Activated naive CD4-positive, alpha-beta T cell treated with Interleukin-2 at 50 U/mL for 16 hours (primary cell): ENCODE measurements around the gene PDZD8.
"Not testable (repeated sequence)": the region's sequence is repeated elsewhere in the genome, so short reads cannot be mapped to it uniquely, and the experiment has no call there.

ENCODE experiments used
- DNase-seq: peaks from one replicate; pipeline ENCODE4 v3.0.0-alpha.2; 2020

Gene PDZD8

DNA sequence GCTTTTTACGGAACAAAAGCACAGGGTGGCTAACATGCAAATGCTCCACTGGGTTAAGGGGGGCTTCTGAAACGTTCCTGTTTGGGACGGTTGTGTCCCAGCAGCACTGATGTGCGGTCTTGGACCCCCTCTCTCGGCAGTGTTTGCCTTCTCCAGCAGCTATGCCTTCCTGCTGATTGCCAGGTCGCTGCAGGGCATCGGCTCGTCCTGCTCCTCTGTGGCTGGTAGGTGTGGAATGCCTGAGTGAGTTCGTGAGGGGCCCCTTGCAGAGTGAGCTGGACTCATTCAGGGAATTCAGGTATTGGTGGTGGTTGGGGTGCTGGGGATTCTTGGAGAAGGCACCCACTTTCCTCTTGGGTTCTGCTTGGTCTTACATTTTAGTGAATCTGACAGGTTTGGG lies 121.3 kb downstream of the PDZD8 start:
- DNase-seq = no peak

DNA sequence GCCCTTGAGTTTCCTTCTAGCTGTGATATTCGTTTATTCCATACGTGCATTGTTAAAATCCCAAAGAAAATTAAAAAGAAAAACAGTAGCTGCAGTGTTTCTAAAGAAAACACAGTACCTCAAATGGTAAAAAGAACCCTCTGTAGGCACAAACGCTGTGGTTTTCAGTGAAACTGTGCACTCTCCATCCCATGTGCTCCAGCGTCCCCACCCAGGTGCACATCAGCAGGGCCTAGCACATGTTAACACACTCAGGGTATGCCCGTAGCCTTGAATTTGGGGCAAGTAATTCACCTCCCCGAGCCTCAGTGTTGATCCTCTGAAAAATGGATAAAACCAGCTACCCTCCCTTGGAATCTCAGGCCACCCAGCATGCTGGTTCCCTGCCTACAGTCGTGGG lies 124.8 kb downstream of the PDZD8 start:
- DNase-seq = no peak

DNA sequence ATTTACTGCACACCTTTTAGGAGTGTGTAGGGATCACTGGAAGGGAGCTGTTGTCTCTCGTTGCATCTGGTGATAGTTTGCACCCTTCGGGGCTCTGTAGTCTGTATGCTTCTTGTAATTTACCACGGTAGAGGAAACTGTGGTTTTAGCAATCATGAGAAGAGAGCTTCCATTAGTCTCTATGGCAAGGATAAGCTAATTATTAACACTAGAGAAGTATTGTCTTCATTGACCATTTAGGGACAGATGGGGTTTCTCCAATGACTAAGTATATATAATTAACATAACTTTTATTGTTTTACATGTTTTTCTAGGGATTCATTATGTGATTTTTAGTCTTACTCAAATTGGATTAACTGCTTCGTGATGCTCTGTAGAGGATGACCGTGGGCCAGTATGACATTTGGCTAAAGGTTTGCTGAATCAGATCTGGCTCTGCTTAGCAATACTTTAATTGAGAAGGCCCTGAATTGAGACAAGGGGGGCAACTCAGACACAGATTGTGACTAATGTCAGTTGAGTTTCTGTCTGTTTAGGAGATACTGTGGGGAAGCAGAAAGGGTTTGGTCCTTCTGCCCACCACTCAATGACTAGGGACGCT lies 125.6 kb downstream of the PDZD8 start:
- DNase-seq = no peak

DNA sequence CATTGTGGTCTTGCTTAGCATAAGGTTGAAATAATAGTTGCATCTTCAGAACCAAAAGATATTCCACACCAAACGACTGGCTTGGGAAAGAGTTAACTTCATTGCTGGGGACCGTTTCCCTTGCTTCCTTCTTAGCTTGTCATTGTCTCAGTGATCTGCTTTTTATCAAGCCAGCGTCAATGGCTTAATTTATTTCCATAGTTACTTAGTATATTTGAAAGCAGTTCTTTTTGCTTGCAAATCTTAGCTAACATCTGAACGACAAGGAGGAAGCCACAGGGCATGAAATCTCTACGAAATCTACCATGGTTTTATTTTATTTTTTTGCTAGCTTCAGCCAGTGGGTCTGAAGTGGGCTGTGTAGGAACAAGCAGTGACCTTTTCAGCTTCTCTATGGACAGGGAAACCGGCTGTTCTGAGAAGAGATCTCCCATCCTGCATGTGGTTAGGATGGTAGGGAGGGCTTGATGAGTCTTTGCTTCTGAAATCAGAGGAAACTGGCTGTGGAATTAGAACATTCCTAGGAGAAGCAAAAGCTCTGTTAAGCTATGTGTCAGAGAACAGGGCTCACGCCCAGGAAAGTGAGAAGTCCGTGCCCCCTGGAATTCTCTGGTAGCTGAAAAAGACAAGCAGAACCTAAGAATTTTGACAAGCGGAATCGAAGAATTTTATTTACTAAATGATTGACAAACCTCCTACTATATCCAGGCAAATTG lies 126.3 kb downstream of the PDZD8 start:
- DNase-seq = no peak

DNA sequence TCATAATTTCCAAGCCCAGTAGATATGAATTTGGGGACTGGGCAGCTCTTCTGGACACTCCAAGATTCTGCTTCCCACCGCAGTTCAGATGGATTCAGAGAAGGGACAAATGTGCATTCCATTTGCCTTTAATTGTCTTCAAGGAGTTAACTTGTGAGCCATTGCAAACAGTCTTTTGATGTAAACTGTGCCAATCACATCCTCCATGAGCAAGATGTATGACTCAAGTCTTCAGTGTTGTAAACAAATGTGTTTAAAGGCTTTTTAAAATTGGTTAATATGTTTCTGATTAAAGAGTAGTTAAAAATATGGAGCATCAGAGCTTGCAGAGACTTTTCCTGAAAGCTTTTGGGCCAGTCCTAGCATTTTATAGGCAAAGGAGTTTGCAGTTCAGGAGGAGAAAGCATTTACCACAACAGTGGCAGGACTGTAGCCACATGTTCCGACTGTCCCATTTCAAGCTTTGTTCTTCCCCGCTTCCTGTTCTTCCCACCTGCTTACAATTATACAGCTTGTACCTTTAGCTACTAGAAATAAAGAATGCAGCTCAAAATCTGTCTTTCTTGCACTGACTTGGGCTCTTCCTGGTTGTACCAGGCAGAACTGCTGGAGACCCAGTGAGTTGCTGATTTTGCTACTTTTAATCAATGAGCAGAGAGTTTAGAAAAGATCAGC lies 128.1 kb downstream of the PDZD8 start:
- no peak for DNase-seq

DNA sequence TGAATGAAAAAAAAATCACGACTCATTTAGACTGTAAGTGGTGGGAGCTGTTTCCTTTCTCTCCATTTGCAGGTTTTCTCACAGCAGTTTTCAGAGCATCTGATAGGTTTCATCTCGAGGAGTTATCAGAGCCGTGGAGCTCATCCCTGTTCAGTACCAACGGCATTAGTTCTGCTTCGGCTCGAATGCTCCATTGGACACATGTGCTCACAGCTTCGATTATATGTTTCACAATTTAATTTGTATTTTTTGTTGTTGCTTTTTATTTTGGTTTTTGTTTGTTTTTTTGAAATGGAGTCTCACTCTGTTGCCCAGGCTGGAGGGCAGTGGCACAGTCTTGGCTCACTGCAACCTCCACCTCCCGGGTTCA lies 132.8 kb downstream of the PDZD8 start:
- DNase-seq = no peak

DNA sequence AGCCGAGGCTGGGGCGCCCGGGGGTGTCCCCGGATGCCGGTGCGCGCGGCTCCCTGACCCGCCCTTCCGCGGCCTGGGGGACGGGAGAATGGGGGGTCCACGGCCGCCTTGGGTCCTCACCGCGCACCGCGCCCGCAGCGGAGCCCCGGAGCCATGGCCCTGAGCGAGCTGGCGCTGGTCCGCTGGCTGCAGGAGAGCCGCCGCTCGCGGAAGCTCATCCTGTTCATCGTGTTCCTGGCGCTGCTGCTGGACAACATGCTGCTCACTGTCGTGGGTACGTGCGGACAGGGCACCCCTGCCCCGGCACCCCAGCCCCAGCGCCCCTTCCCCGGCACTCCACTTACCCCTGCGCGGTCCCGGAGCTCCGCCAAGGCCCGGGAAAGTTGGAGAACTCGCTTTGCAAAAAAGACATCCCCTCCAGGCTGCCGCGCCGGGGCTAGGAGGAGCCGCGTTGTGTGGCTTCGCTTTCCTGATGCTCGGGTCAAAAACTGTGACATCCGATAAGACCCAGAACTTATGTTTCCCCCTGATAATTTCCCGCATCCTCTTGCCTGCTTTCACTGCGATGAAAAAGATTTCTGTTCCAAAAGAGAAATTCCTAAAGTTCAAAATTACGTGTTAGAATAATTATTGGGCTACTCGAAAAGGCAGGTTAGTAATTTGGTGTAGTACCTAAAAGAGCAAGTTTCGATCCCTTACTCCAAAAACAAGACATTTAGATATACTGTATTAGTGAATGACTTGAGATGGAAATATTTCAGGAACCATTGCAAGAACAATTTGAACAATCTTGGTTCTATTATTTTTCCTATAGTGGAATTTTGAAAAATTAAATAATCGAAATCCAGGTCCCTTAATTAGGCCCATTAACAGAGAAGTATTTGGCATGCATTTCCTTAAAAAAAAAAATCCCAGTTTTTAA lies 133.4 kb downstream of the PDZD8 start:
- no peak for DNase-seq

DNA sequence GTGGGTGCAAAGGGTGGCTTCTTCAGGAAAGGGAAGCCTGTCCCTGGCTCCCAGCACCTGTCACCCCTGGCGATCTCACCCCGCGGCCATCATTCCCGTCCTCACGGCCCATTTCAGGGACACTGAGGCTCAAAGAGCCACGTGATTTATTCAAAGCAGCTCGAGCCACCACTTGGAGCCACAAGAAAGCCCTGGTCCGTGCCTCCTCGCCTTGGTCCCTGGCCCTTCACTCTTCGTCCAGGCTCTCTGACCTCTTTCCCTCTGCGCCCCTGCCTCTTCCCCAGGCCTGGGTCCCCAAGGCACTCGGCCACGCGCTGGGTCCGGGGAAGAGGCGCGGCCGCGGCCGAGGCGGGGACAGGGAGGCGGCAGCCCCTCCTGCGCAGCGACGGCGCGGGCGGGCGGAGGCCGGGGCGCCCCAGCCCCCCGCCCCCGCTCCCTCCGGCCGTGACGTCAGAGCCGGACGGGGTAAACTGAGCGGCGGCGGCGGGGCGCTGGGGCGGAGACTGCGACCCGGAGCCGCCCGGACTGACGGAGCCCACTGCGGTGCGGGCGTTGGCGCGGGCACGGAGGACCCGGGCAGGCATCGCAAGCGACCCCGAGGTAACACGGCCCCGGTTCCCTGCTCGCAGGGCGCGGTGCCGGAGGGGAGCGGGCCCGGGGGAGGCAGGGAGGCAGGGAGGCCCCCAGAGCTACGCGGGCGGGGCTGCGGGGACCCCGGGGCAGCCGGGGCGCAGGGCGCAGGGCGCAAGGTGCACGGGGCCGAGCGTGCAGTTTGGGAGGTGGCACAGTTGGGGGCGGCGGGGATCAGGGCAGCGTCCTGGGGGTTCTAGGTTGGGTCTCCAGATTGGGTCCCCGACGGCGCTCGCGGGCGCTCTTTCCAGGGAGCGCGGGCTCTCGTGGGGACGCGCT lies 134.4 kb downstream of the PDZD8 start, which contains the start of gene SLC18A2:
Gene SLC18A2 (plus strand): TSS at position 494 of the 909 bp plus-strand sequence. CDS start 580 bp downstream, outside the sequence.
- no peak for DNase-seq

DNA sequence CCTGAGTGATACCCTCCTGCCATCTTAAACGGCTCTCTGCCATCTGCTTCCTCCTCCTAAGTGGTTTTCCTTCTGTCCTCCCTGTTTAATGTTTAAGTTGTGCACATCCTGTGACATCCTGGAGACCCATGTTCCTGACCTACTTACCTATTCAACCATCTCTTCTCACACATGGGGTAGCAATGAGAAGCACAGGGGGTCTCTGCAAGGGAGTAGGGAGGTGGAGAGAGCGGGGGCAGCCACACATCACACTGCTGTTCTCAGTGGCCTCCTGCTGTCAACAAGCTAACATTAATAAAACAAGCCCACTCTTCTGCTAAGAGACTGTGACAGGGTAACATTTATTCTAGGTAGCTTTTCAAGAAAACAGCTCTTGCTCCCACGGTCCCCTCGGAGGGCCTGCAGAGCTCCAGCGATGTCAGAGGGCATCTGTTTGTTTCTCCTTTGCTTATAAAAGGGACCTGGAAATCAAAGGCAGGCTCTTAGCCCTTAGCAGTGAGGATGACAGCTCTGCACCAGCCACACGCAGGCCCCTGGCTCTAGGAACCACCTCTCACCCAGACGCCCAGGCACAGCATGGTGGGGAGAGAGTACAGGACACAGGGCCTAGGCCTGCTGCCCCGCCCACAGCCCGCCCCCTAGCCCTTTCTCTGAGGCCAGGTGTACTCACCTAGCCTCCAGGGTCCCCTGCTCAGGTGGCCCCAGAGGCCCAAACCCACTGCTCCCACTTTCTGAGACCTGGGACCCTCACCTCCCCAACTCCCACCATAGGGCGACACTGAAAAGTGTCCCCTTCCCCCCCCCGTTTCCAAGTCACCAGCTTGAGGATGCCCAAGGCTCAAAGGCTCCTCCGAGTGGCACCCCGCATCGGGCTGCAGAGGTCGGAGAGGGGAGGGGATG lies 135.3 kb downstream of the PDZD8 start:
- DNase-seq = no peak

DNA sequence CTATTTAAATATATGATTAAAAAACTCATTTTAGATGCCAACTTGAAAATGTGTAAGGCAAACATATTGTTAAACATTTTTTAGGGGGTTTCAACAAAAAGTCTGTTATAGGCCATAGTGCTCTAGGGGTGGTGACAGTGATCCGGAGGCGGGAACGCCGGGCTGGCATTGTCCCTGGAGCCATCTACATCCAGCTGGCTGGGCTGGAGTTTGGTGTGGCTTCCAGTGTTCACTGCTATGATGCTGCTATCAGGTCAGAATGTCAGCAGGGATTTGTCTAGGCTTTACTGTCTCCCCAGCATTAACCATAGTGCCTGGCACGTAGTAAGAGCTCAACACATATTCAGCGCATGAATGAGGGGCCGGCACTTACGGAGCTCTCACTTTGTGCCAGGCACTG lies 136.2 kb downstream of the PDZD8 start:
- no peak for DNase-seq

DNA sequence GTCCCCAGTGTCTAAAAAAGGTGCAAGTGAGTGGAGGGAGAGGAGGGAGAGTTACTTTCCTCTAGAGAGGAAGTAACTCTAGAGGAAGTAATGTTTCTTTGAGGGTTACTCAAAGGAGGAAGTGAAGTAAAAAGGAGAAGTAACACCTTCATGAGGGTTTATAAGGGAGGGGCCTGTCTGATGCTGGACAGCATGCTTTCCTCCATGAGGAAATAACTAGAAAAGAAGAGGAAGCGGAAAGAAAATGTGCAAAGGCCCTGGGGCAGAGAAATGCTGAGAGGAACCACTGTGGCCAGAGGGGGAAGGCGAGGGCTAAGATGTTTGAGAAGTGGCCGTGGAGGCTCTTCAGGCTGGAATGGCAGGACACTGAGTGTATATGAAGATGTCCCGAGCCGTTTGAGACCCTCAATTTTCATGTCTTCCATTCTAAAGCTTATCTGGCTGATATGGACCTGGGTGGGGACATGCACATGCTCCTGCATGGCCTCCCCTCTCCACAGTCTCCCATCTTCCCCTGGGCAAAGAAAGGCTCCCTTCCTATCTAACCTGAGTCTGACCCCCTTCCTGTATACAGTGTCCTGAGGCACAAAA lies 137.7 kb downstream of the PDZD8 start:
- DNase-seq = no peak

DNA sequence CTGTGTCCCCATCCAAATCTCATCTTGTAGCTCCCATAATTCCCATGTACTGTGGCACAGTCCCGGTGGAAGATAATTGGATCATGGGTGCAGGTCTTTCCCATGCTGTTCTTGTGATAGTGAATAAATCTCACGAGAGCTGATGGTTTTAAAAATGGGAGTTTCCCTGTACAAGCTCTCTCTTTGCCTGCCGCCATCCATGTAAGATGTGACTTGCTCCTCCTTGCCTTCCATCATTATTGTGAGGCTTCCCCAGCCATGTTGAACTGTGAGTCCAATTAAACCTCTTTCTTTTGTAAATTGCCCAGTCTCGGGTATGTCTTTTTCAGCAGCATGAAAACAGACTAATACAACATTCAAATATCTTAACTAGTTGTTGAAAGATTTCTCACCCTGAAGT lies 145.1 kb downstream of the PDZD8 start:
- not testable (repeated sequence) for DNase-seq

DNA sequence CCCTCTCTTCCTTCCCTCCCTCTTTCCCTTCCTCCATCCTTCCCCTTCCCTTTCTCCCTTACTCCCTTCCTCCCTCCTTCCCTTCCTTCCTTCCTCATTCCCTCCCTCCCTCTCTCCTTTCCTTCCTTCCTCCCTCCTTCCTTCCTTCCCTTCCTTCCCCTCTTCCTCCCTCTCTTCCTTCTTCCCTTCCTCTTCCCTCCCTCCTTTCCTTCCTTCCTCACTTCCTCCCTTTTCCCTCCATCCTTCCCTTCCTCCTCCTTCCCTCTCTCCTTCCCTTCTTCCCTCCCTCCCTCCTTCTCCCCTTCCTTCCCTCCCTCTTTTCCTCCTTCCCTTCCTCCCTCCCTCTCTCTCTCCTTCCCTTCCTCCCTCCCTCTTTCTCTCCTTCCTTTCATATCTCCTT lies 147.0 kb downstream of the PDZD8 start:
- DNase-seq = no peak
